GM19468 (cell line): ENCODE results near the gene MYL12A.
"Not testable (repeated sequence)": the region's sequence is repeated elsewhere in the genome, so short reads cannot be mapped to it uniquely, and the experiment has no call there.

Experiments used
- ATAC-seq: cut with Tn5 transposase; IDR thresholded peaks from one replicate; pipeline ENCODE4 v1.9.1; 2021; ENCODE audit warnings: mild to moderate bottlenecking, moderate library complexity, moderate number of reproducible peaks; ENCODE audit not compliant: unreplicated experiment; ENCODE audit errors: extremely low read depth

The MYL12A gene

DNA sequence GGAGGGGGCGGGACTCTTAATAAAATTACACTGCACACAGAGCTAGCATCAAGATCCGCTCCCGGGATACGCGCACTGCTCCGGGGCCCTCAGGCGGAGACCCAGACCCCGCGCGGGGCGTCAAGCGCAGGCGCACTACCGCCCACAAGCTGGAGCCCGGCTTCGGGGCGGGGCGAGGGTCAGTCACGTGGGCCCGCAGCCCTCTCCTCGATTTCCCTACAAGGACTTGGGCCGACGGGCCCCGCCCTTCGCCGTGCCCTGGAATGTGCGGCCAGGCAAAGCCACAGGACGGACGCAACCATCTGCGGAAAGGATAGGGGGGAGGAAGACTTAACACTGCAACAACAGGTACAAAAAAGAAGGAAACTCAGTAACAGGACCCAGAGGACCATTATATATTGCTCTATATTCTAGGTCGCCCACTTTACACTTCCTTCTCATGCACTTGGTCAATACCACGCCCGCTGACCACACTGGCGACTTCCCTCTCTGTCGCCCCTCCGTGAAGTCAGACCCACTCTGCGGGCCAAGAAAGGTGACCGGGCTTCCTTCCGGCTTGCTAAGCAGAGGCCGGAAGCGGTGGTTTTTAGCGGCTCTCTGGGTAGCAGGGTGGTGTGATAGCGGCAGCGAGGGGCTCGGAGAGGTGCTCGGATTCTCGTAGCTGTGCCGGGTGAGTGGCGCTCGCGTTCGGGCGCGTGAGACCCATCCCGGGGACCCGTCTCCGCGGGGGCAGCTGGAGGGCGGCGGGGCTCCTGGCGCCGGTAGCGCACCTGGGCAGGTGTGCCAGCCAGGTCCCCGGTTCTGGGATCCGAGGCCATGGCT lies at the start of gene MYL12A:
TSS of gene MYL12A (plus strand) at position 562 of the 822 bp plus-strand sequence. CDS start 5,447 bp downstream, outside the sequence.
- peak; percentile 53 for ATAC-seq

DNA sequence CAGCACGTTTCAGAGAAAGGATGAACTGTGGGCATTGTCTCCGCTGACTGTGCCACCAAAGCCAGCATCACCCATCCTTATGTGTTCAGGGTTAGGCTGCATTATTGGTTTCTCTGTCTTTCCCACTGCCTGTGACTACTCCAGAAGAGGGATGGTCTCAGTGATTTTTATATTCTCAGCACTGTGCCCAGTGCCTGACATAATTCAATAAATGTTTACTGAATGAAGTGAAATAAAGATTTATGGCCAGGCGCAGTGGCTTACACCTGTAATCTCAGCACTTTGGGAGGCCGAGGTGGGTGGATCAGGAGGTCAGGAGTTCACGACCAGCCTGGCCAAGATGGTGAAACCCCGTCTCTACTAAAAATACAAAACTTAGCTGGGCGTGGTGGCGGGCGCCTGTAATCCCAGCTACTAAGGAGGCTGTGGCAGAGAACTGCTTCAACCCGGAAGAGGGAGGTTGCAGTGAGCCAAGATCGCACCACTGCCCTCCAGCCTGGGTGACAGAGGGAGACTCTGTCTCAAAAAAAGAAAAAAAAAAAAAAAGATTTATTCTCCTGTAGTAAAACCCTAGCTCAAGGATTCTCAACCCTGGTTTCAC lies 49.2 kb upstream of the MYL12A start:
- not testable (repeated sequence) for ATAC-seq

GRCh38 chr18:3199942-3200645 lies 47.5 kb upstream of the MYL12A start:
- no peak for ATAC-seq

- ATAC-seq = no peak
Observed at GRCh38 chr18:3205239-3205638, 42.4 kb upstream of the MYL12A start.

GRCh38 chr18:3207565-3207964 lies 40.0 kb upstream of the MYL12A start:
- no peak for ATAC-seq

DNA sequence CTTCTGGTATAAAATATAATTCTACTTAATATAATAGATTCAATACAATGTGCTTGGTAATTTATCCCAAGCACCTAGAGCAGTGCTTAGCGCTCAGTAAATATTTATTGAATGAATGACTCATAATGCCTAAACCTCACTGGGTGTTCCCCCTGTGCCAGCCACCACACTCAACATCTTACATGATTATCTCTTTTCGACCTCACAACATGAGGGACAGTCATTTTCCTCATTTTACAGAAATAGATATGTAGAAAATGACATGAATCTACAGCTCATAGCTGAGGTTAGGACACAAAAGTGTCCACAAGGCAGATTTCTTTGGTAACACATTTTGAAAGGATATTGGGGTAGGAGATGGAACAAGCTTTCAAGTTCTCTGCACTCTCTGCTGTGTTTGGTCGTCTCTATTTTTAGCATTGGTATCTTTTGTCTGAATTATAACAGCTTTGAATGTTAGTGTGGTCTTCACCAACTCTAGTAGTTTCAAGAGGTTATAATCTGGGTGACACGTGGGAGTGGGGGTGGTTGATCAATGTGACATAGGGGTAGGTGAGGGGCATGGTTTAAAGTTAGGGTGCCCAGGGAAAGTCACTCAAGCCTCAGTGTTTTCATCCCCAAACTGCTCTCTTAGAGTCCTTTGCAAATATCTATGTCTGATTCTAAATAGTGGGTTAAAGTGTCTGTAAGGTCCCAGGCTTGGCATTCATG lies 37.6 kb upstream of the MYL12A start:
- ATAC-seq = no peak

- ATAC-seq = no peak
Observed at GRCh38 chr18:3211236-3211992, 36.2 kb upstream of the MYL12A start.

DNA sequence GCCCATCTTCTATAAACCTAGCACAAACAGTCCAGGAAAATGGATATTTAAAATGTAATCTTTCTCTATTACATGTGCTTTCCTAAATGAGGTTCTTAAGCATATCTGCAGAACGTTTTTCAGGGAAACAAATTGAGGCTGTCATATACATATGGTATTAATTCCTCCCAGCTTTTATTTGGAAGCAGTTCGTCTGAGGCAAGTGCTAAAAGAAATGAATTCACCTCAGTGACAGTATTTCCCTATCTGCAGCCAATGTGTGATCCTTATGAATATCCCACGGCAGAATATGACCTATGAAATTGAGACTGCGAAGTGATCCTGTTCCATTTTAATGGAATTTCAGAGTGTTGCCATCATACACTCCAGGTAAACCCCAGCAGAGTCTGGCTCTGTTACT lies 34.9 kb upstream of the MYL12A start:
- no peak for ATAC-seq

DNA sequence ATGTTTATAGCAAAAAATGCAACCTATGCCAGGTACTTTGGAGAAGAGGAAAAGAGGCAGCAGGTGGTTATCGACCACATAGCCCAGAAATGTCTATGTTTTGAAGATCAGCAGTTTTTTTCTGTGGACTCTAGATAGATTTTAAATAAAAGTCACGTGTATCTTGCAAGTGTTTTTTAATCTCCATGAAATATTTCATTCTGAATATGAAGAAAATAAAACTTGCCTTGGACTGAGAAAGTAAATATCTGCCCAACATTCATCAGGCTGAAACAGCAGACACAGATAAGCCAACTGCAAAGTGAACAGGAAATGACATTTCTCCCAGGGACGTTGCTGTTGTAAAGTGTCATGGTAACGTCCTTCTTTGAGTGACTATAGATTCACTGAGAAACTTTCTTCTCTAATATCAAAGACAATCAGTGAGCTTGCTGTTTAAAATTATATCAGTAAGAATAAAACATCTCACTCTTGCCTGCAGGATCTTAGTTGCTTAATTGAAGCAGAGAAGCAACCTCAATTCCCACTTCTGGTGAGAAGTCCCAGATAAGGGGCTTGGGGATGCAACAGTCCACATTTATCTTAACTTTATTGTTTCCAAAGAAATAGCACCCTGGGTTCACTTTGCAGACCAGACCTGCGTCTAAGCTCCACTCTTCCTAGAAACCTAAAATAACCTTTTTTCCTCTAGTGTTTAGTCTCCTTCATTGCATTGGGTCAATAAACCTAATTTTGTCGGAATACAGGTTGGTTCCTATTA lies 34.1 kb upstream of the MYL12A start:
- no peak for ATAC-seq

- ATAC-seq = no peak
Observed at GRCh38 chr18:3214855-3215637, 32.6 kb upstream of the MYL12A start.

- no peak for ATAC-seq
Observed at GRCh38 chr18:3216987-3217386, 30.6 kb upstream of the MYL12A start.

DNA sequence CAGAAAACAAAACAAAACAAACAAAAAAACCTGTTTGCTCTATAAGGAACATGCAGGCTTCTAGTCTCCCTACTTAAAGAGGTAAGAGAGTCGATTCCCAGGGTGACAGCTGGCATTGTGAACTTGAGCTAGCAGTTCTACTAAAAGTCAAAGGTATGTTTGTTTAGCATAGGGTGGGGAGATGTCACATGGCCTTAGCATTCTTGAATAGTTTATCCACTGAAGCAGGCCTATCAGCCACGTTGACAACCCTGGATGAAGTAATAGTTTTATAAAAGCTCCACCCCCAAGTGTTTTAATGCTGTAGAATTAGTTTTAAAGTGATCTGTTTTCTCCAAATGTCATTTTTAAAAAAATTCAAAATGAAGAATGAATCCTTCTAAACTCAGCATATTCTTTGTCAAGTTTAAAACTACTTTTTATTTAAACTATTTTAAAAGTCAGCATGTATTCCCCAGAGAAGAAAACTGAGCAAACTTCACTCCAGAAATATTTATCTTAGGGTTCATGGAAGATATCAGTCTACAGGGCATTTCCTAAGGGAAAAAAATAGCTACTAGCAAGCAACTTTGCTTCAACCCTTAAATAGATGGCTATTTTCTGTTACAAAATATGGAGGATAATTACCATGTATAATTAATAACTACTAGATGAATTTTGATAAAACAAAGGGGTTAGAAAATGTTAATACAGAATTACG lies 29.5 kb upstream of the MYL12A start:
- ATAC-seq = no peak

DNA sequence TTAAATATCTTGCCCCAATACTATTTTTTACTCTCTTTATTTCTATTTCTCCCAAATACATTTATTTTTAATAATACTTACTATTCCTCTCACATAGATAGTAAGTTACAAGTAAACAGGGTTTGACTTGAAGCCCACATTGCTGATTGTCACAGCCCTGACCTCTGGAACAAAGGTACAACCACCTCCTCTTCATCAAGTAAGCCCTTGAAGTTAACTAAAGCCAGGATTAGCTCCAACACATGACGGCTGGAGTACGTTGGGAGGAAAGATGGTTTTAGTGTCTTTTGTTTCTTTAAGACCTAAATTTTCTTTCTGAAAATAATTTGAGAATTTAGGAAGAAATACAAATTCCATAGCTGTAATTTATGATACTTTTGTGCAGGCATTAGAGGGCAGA lies 28.8 kb upstream of the MYL12A start:
- no peak for ATAC-seq

GRCh38 chr18:3219241-3219630 lies 28.4 kb upstream of the MYL12A start:
- ATAC-seq = no peak

DNA sequence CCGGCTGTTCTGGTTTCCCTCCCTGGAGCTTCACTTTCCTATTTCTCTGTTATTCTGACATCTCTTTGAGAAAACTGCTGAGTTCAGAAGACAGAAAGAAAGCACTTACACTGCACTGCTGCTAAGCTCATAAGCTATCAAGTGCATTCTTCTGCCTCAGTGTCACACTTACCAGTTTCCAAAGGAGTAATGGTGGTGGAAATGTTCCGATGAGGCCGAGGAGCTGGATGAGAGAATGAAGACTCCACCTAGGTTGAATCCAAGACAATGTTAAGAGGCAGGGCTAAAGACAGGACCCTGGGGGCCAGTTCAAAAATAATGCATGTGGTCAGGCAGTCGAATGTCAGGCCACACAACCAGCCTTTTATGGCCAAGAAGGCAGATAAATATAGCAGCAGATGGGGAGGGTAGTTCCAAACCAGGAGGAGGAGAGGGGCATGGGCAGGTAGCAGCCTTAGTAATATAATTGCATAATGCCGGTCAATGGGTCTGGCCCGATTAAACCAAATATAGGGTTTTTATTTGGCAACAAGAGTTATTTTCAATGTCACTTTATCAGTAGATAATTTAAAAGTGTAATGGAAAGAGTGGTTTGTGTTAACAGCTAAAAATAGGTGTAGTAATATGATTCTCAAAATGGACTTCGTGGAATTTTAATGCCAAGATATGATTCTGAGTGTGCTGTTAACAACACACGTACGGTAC lies 27.8 kb upstream of the MYL12A start, which contains the start of gene MYOM1:
TSS of gene MYOM1 (minus strand) at position 338 of the 705 bp plus-strand sequence. CDS start 4,745 bp downstream, outside the sequence.
- ATAC-seq = no peak

- not testable (repeated sequence) for ATAC-seq
Observed at GRCh38 chr18:3220868-3221267, 26.7 kb upstream of the MYL12A start.

- ATAC-seq = no peak
Observed at GRCh38 chr18:3221496-3221895, 26.1 kb upstream of the MYL12A start.
